Glomerular visceral epithelial cell (primary cell): ENCODE measurements around the gene ASB6.
"Not testable (repeated sequence)": the region's sequence is repeated elsewhere in the genome, so short reads cannot be mapped to it uniquely, and the experiment has no call there.

Experiments used
- DNase-seq: peaks from one replicate; pipeline ENCODE4 v3.0.0-alpha.2; 2016; ENCODE audit errors: extremely low spot score

ASB6 gene

DNA sequence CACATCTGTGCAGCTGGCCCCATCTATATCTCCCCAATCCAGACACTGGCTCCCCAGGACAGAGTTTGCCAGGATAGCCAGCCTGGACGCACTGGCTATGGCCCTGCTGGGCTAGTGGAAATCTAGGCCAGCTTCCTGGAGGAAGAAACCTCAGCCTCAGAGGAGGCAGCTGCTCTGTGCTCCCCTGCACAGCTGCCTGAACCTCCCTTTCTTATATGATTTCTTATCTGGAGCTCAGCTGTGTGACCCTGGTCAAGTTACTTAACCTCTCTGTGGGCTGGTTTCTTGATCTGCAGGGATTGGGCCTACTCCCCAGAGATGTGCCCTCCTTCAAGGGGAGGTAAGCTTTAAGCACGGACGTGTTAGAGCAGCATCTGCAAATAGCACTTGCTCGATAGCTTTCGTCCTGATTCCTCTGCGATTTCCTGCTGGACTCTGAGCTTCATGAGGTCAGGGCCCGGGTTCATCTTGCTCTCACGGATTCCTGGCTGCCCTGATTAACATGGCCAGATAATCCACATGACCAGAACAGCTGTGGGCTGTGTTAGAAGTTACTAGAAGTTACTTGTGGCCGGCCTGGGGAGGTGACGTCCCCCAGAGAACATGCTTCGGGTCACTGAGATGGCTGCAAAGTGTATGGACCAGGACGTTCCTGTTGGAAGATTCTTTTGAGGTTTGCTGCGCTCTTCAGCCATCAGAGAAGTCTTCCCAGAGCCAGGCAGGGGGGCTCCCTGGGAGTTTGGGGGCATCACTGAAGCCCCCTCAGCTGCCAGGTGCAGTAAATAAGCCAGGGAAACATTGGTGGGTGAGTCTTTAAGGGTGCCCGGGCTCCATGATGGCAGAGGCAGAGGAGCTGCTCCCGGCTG is 35.6 kb downstream of the ASB6 start:
- DNase-seq = no peak

DNA sequence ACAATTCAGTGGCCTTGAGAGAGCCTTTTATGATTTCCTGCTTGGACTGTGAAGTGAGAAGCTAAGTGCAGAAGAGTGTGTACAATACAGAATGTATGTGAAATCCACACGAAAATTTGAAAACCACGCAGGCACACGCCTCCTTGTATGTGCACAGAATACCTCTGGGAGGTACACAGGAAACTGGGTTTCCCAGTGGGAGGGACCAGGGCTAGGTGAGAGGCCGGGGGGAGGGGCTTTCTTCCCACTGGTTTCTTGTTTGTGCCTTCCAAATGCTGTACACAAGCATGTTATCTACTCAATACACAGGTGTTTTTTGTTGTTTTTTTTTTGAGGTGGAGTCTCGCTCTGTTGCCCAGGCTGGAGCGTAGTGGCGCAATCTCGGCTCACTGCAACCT is 37.2 kb downstream of the ASB6 start:
- DNase-seq = no peak

- DNase-seq = no peak
Observed at GRCh38 chr9:129604056-129604765, 37.7 kb downstream of the ASB6 start.

DNA sequence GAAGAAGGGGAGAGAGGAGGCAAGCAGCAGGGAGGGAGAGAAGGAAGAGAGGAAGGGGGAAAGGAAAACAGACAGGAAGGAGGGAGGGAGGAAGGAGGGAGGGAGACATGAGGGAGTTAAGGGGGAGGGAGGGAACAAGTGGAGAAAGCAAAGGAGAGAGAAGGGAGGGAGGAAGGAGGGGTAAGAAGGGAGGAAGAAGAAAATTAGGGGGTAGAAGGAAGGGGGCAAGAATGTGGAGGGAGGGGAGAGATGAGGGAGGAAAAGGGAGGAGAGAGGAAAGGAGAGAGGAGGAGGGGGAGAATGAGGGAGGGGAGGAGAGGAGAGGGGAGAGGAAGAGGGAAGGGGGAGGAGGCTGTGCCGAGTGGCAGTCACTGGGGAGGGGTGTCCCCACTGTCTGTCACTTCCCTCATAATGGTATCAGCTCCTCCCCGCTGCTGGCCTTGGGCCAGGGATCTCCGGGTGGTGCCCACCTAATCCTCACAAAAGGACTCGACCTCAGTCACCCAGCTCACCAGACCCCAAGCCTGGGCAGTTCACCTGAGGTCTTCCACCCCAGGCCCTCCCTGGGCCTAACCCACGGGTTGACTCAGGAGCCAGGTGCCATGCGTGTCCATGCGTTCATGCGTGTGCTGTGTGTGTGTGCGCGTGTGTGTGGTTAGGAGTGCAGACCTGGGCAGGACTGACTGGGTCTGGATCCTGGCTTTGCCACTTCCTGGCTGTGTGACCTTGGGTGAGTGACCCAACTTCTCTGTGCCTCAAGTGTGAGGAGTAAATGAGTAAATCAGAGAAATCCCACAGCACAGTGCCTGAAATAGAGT is 39.1 kb downstream of the ASB6 start:
- DNase-seq = no peak

- DNase-seq = no peak
Observed at GRCh38 chr9:129601082-129601674, 40.8 kb downstream of the ASB6 start.

DNA sequence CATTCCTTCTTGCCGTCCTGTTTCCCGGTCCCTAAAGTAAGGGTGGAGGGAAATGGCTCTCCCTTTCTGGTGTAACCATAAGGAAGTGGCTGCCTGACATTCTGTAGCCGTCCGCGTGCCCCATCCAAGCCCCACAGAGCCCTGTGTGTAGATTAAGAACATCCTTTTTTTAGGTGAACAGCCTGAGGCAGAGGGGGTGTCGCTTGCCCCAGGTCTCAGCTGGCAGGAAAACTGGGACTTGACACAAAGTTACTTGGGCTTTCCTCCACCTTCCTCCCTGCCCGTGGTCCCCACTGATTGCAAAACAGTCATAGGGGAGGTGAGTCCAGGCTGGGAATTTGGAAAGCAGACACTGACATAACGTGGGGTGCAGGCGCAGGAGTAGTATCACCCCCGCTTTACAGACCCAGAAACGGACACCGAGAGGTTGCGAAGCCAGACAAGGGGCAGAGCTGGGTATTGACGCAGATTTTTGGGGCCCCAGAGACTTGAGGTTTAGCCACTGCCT is 43.8 kb downstream of the ASB6 start:
- DNase-seq = no peak

DNA sequence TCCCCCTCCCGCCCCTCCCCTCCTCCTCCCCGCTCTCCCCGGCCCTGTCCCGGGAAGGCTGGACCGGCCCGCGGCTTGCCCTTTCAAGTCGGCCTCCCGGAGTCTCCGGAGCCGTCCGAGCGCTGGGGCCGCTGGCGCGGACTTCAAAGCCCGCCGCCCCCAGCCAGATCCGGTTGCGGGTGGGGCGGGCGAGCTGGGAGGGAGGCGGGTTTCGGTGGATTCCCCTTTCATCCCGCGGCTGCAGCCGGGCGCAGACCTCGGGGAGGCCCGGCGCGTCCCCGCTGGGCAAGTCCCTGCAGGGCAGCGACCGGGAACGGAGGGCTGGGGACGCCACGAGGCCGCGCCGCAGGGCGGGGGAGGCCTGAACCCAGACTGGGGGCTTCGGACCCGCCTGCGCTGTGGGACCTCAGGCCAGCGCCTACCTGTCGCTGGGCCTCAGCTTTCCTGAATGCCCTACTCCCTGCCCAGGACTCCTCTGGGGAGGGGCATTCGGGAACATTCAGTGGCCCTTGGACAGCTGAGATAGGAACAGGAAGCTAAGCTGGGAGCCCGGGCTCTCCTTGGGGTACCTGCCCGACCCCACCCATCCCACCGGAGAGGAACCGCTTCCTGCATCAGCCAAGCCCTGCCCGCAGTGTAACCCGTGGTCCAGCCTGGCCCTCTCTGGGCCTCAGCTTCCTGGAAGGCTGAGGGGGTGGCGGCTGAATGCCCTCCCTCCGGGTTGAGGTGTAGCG is 44.4 kb downstream of the ASB6 start:
- peak; percentile 33 for DNase-seq

DNA sequence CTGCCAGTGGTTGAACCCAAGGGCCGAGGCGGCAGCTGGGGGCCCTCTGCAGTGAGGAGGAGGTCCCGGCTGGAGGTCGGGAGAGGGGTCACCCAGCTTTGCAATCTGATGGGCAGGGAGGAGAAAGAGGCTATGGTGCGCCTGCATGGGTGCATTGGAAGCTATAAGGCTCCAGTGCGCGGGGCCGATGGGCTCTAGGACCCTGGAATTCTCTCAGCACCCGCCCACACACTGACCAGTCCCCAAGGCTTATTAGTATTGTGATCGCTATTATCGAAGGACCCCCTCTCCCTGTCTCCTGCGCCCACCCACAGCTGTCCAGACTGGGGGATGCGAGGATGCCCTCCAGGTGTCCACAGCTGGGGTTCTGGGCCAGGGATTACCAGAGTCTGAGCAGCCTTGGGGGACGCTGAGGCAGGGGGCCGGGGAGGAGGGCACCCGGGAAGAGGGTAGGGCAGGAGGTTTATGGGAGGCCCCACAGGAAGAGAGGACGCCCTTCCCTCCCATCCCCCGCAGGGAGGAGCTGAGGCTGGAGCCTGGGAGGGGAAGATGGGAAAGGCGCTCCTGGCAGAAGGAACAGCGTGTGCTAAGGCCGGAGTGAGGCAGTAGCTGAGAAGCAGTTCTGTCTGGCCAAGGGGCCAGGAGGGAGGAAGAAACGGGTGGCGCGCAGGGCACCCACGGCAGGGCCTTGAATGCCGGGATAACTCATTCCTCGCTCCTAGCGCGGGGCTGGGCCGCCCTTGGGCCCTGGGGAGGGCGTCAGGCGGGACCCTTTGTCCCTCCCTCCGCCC is 45.2 kb downstream of the ASB6 start:
- no peak for DNase-seq

DNA sequence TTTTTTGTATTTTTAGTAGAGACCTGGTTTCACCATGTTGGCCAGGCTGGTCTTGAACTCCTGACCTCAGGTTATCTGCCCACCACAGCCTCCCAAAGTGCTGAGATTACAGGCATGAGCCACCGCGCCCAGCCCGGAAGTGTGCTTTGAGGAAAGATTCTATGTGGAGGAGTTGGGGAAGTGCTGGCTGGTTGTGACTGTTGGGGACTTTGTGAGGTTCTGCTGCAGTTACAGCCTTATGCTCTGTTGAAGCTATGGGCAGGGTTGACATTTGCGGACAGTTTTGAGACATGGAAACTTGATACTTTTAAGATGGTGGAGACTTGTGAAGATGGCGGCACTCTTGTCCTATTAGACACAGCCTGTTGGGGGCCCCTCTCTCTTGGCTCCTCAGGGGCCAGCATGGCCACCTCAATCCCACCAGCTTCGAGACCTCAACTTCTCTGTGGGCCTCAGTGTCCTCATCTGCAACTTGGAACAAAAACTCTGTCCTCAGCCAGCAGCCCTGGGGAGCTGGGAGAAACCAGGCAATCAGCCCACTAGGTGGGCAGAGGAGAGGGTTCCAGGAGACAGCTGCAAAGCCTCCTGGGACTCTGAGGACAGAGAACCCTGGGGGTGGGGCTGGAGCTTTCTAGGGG is 45.9 kb downstream of the ASB6 start:
- no peak for DNase-seq

- no peak for DNase-seq
Observed at GRCh38 chr9:129595311-129595741, 46.6 kb downstream of the ASB6 start.

GRCh38 chr9:129594632-129595031 is 47.3 kb downstream of the ASB6 start:
- DNase-seq = no peak

GRCh38 chr9:129592790-129593189 is 49.2 kb downstream of the ASB6 start:
- DNase-seq = not testable (repeated sequence)

DNA sequence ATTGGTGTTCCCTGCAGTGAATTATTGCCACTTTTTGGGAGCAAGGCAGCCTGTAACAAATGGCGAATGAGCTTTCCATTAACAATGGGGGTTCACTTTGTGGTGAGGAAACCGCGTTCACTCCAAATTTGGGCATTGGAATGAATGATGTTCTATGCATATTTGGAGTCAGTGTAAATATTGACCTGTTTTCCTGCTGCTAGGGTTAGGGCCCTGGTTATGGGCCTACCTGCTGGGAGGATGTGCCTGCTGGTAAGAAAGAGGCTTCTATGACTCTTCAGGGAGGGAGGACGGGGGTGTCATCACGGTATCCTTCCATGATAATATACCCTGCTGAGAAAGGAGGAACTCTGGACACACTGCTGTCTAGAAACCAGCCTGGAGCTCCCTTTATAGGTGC is 50.0 kb downstream of the ASB6 start:
- DNase-seq = no peak

GRCh38 chr9:129590466-129590865 is 51.5 kb downstream of the ASB6 start:
- DNase-seq = no peak

DNA sequence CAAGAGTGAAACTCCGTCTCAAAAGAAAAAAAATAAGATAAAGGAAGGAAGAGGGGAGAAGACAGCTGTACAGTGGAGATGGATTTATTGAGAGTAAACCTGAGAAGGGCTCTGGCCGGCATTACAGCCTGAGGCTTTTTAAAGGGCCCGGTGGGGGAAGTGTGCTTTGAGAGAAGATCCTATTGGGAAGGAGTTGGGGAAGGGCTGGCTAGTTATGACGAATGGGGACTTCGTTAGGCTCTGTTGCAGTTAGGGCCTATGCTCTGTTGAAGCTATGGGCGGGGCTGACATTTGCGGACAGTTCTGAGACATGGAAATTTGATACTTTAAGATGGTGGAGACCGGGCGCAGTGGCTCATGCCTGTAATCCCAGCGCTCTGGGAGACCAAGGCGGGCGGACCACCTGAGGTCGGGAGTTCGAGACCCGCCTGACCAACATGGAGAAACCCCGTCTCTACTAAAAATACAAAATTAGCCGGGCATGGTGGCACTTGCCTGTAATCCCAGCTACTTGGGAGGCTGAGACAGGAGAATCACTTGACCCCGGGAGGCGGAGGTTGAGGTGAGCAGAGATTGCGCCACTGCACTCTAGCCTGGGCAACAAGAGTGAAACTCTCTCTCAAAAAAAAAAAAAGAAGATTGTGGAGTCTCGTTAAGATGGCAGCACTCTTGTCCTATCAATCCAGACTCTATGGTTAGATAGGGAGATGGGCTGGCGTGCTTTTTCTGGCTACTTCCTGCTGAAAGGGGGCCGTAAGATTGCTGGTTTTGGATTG is 54.3 kb downstream of the ASB6 start:
- no peak for DNase-seq

DNA sequence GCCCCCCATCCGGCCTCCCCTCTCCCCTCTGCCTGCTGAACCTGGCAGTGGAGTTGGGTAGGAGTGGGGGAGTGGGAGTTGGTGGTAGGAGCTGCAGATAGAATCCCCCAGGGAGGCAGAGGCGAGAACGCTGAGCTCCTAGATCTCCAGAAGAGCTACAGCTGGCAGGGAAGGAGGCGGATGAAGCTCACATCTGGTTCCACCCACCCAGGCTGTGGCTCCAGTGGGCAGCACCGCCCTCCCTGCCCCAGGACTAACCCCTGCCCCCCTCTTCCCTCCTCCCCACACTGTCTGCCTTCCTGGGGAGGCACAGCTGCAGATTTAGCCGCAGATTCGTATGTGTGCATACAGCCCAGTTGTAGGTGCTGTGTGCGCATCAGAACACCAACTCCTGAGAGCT is 55.3 kb downstream of the ASB6 start:
- no peak for DNase-seq

- no peak for DNase-seq
Observed at GRCh38 chr9:129586245-129586644, 55.7 kb downstream of the ASB6 start.

DNA sequence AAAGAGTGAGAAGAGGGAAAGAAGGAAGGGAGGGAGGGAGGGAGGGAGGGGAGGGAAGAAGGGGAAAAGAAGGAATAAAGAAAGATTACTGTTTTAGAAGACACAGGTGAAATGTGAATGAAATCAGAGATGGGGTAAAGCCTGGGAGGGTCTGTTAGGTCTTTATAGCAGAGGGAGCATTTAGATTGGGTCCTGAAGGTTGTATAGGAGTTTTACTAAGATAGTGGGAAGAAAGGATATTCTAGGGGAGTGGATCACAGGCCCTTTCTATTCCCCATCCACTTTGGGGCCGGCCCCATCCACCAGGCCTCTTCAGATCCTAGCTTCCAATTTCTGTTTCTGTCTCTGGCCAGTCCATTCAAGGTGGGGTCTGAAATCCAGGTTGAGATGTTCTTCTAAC is 56.6 kb downstream of the ASB6 start:
- DNase-seq = no peak
